ENCODE measurements around the gene LCORL. TPM values are rescaled to one million over a fixed set of nuclear protein-coding genes. Genes with fewer than 3 reads are reported as not detected.
"Not testable (repeated sequence)": the region's sequence is repeated elsewhere in the genome, so short reads cannot be mapped to it uniquely, and the experiment has no call there.

LCORL gene
- total and polyA plus RNA-seq, 5 donors = 1.6 to 8.1 (median 7.3) TPM

DNA sequence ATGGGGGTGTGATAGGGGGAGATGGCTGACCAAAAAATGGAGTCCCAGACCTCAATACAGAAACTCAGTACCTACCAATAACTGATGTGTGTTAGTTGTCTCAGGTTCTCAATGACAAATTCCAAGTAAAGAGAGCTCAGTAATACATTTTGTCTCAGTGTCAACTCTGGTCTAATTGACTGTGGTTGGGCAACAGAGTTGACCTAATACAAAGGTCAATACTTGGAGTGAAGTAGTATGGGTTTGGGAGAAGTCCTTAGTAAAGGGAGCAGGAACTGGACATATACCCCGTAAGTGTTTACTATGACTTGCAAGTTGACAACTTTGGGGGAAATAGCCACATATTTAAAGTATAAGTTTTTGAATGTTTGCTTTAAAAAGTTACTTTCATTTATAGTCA lies 20.5 kb upstream of the LCORL start:
- no peak for DNase-seq
- H3K4me1 ChIP-seq (ENCODE audit: control insufficient read depth, insufficient read depth, low read length) = no peaks in the 10 kb centered on the region
- intact Hi-C loops (cut with DNase I) = no loop called here
- H3K27me3 ChIP-seq (ENCODE audit: control insufficient read depth, insufficient read depth) = no peaks in the 10 kb centered on the region
- no peak overlapping the region for H3K27ac ChIP-seq (ENCODE audit: low read length)
- no peak overlapping the region for H3K4me3 ChIP-seq (ENCODE audit: low read length)
- WGBS = 98% methylated on average over 1 of the region's 1 CpG
- H3K9me3 ChIP-seq (ENCODE audit: control insufficient read depth, low read length) = no peaks in the 10 kb centered on the region
- no peak for ATAC-seq

DNA sequence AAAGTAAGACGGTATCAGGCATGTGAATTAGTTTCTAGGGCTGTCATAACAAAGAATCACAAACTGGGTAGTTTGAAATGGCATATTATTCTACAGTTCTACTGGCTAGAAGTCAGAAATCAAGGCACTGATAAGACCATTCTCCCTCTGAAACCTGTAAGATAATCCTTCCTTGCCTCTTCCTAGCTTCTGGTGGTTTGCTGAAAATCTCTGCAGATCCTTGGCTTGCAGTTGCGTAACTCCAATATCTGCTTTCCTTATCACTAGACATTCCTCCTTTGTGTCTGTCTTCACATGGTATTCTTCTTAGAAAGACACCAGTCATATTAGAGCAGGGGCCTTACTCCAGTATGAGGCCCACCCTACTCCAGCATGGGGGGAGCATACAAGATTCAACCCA lies 19.6 kb upstream of the LCORL start:
- DNase-seq (no peak), ATAC-seq (no peak)
- Histone ChIP-seq H3K4me1 (ENCODE audit: control insufficient read depth, insufficient read depth, low read length) (no peaks in the 10 kb centered on the region), H3K4me3 (ENCODE audit: low read length) (no peak overlapping the region), H3K9me3 (ENCODE audit: control insufficient read depth, low read length) (no peaks in the 10 kb centered on the region), H3K27me3 (ENCODE audit: control insufficient read depth, insufficient read depth) (no peaks in the 10 kb centered on the region), H3K27ac (ENCODE audit: low read length) (no peak overlapping the region)
- 72% methylated on average over 2 of the region's 2 CpGs for WGBS
- intact Hi-C loops (cut with DNase I) = no loop called here

GRCh38 chr4:18039113-18039512 lies 17.6 kb upstream of the LCORL start:
- H3K27me3 ChIP-seq (ENCODE audit: control insufficient read depth, insufficient read depth) = no peaks in the 10 kb centered on the region
- intact Hi-C loops (cut with DNase I) = no loop called here
- no peaks in the 10 kb centered on the region for H3K4me1 ChIP-seq (ENCODE audit: control insufficient read depth, insufficient read depth, low read length)
- H3K27ac ChIP-seq (ENCODE audit: low read length) = no peak overlapping the region
- 93% methylated on average over 2 of the region's 2 CpGs for WGBS
- DNase-seq = no peak
- no peak for ATAC-seq
- H3K4me3 ChIP-seq (ENCODE audit: low read length) = no peak overlapping the region
- no peaks in the 10 kb centered on the region for H3K9me3 ChIP-seq (ENCODE audit: control insufficient read depth, low read length)

DNA sequence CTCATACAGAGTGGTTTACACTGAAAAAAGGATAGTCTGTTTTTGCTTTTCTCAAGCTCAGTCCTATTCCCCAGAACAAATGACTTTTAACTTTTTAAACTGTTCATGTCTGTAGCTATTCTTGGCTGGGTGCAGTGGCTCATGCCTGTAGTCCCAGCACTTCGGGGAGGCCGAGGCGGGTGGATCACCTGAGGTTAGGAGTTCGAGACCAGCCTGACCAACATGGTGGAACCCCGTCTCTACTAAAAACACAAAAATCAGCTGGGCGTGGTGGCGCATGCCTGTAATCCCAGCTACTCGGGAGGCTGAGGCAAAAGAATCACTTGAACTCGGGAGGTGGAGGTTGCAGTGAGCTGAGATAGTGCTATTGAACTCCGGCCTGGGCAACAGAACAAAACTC lies 14.8 kb upstream of the LCORL start:
- ATAC-seq; H3K4me3 ChIP-seq (ENCODE audit: low read length); intact Hi-C loops (cut with DNase I); H3K9me3 ChIP-seq (ENCODE audit: control insufficient read depth, low read length); DNase-seq; H3K27me3 ChIP-seq (ENCODE audit: control insufficient read depth, insufficient read depth); H3K4me1 ChIP-seq (ENCODE audit: control insufficient read depth, insufficient read depth, low read length); H3K27ac ChIP-seq (ENCODE audit: low read length): not testable (repeated sequence)
- 85% methylated on average over 10 of the region's 10 CpGs for WGBS

GRCh38 chr4:18034099-18034498 lies 12.5 kb upstream of the LCORL start:
- 55% methylated on average over 2 of the region's 2 CpGs for WGBS
- peak in 1 of 2 donors; percentile 33 for ATAC-seq

DNA sequence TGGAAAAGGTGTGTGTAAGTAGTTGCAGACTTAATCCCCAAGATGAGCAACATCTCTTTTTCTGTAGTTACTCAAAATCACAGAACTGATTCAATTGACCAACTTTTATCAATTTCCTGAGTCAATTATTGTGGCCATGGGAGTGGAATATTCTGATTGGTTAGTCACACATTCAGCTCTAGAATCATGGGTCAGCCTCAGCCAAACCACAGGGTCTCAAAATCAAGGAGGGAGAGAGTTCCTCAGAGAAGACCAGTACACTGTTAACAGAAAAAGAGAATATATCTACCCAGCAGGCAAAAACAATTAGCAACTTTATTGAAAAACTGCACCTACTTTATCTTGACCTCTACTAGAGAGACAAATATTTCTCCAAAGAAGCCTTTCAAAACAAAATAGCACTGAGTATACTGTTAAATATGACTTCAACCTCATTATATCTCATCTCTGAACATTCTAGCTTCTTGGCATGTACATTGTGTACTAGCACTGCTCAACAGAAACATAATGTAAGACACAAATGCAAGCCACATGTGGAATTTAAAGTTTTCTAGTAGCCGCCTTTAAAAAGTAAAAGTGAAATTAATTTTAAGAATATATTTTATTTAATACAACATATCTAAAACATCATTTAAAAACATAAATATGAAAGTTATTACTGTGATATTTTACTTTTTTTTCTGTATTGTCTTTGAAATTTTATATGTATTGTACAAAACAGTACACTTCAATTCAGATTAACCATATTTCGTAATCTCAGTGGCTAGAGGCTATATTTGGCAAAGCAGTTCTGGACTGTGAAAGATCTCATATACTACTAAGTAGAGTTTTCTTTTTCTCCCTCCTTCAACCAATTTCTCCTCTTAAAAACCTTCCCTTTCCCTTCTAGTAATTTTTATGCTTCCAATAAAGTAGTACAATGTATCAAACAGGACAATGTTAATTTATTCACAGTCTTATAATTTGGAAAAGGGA lies 11.8 kb upstream of the LCORL start:
- DNase-seq (no peak), ATAC-seq (peak in 1 of 2 donors; percentile 64)
- 66% methylated on average over 2 of the region's 2 CpGs for WGBS
- Histone ChIP-seq H3K4me3 (ENCODE audit: low read length) (no peak overlapping the region), H3K27ac (ENCODE audit: low read length) (no peak overlapping the region), H3K9me3 (ENCODE audit: control insufficient read depth, low read length) (no peaks in the 10 kb centered on the region), H3K27me3 (ENCODE audit: control insufficient read depth, insufficient read depth) (no peaks in the 10 kb centered on the region), H3K4me1 (ENCODE audit: control insufficient read depth, insufficient read depth, low read length) (no peaks in the 10 kb centered on the region)
- intact Hi-C loops (cut with DNase I) = no loop called here

More at GRCh38 chr4:18034099-18034498, 12.5 kb upstream of the LCORL start:
- Histone ChIP-seq H3K4me3 (ENCODE audit: low read length) (no peak overlapping the region), H3K9me3 (ENCODE audit: control insufficient read depth, low read length) (no peaks in the 10 kb centered on the region), H3K27ac (ENCODE audit: low read length) (no peak overlapping the region), H3K4me1 (ENCODE audit: control insufficient read depth, insufficient read depth, low read length) (no peaks in the 10 kb centered on the region), H3K27me3 (ENCODE audit: control insufficient read depth, insufficient read depth) (no peaks in the 10 kb centered on the region)
- DNase-seq = no peak
- intact Hi-C loops (cut with DNase I) = no loop called here

- intact Hi-C loops (cut with DNase I) = loop anchor here in 1 of 4 donors (10.0 kb wide), 1 partner anchor 210 kb away; the partner anchor contains the start of genes DCAF16 and NCAPG
- Histone ChIP-seq H3K27ac (ENCODE audit: low read length) (no peak overlapping the region), H3K9me3 (ENCODE audit: control insufficient read depth, low read length) (no peaks in the 10 kb centered on the region), H3K4me1 (ENCODE audit: control insufficient read depth, insufficient read depth, low read length) (peaks cover under 1% of the 10 kb centered on the region), H3K27me3 (ENCODE audit: control insufficient read depth, insufficient read depth) (no peaks in the 10 kb centered on the region), H3K4me3 (ENCODE audit: low read length) (no peak overlapping the region)
- no peak for ATAC-seq
- DNase-seq = no peak
- 85% methylated on average over 2 of the region's 2 CpGs for WGBS
Measured at GRCh38 chr4:18025288-18025687, 3.7 kb upstream of the LCORL start.

DNA sequence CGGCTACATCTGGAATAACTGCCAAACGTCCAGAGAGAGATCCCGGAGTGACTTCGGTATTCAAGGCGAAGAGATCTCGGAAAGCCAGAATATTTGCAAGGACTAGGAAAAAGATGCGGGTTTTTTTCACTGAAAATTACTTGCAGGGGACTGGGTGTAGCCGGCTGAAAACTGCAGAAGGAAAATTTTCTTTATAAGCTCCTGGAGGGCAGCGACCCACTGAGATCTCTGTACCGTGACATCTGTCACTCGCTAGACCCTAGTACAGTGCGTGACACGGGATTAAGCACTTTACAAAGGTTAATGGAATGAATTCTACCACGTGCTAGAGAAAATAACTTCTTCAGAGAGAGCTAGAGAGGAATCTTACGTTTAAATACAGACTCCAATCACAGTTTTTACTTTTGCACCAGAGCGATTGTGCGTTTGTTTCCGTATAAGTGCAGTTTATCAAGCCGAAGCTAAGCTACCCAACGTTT lies 1.1 kb upstream of the LCORL start:
- ATAC-seq (no peak), DNase-seq (no peak)
- under 1% methylated on average over 20 of the region's 20 CpGs for WGBS
- Histone ChIP-seq H3K27ac (ENCODE audit: low read length) (peak overlapping the region; percentile 87), H3K4me1 (ENCODE audit: control insufficient read depth, insufficient read depth, low read length) (peaks cover 3% of the 10 kb centered on the region), H3K4me3 (ENCODE audit: low read length) (peak overlapping the region; percentile 96), H3K27me3 (ENCODE audit: control insufficient read depth, insufficient read depth) (no peaks in the 10 kb centered on the region), H3K9me3 (ENCODE audit: control insufficient read depth, low read length) (no peaks in the 10 kb centered on the region)
- intact Hi-C loops (cut with DNase I) = loop anchor here in 1 of 4 donors (10.0 kb wide), 1 partner anchor 208 kb away; the partner anchor contains the start of genes DCAF16 and NCAPG

GRCh38 chr4:18021470-18021719 lies 160 bp downstream of the LCORL start:
- H3K9me3 ChIP-seq (ENCODE audit: control insufficient read depth, low read length) = no peaks in the 10 kb centered on the region
- peak overlapping the region; percentile 96 for H3K4me3 ChIP-seq (ENCODE audit: low read length)
- peak overlapping the region; percentile 90 for H3K27ac ChIP-seq (ENCODE audit: low read length)
- intact Hi-C loops (cut with DNase I) = loop anchor here in 1 of 4 donors (10.0 kb wide), 1 partner anchor 207 kb away; the partner anchor contains the start of genes DCAF16 and NCAPG
- no peak for ATAC-seq
- no peaks in the 10 kb centered on the region for H3K27me3 ChIP-seq (ENCODE audit: control insufficient read depth, insufficient read depth)
- peaks cover 3% of the 10 kb centered on the region for H3K4me1 ChIP-seq (ENCODE audit: control insufficient read depth, insufficient read depth, low read length)
- DNase-seq = no peak
- WGBS = under 1% methylated on average over 34 of the region's 34 CpGs

DNA sequence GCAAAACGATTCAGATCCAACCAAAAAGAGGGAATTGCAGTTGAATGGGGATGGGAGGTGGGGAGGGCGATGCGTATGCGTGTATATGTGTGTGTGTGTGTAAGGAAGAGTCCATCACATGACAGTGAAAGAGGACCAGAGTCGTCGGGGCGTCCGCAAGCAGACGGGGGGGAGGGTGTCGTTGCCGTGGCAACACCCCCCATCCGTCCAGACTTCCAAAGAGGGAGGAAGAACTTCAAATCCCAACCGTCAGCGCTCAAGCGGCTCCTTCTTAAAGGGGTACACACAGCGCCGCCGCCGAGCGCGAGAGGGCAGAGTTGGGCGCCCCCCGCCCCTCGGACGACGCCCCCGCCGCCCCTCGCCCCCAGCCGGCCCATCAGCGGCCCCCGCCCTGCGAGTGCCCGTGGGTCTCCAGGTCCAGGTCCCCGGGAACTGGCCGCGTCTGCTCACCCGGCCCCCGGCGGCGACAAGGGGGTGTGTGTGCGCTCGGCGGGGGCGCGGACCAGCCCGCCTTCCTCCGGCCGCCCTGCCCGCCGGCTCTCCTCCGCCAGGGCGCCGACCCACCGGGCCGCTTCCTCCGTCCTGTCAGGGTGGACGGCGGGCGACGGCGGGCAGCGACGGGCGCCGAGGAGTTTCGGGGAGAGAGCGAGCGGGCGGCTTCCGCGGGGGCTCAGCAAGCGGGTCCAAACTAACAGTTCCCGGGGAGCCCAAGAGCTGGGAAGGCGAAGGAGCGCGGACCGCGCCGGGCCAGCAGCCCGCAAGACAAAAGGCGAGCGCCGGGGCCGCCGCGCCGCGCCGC lies 685 bp downstream of the LCORL start:
- H3K4me3 ChIP-seq (ENCODE audit: low read length) = peak overlapping the region; percentile 96
- peak; percentile 48 to 55 for ATAC-seq
- H3K27me3 ChIP-seq (ENCODE audit: control insufficient read depth, insufficient read depth) = no peaks in the 10 kb centered on the region
- DNase-seq = peak; percentile 79 to 90 (median 89)
- under 1% methylated on average over 90 of the region's 90 CpGs for WGBS
- intact Hi-C loops (cut with DNase I) = loop anchor here in 1 of 4 donors (10.0 kb wide), 1 partner anchor 206 kb away; the partner anchor contains the start of genes DCAF16 and NCAPG
- H3K9me3 ChIP-seq (ENCODE audit: control insufficient read depth, low read length) = no peaks in the 10 kb centered on the region
- H3K27ac ChIP-seq (ENCODE audit: low read length) = peak overlapping the region; percentile 90
- H3K4me1 ChIP-seq (ENCODE audit: control insufficient read depth, insufficient read depth, low read length) = peaks cover 3% of the 10 kb centered on the region
